Activated CD4-positive, CD25-positive, alpha-beta regulatory T cell treated with anti-CD3 and anti-CD28 coated beads, Interleukin-2, amount 50 U/mL, for 24 hours (primary cell): ENCODE results near the gene CIT.

Source experiments
- ATAC-seq, 2 donors: fragments of 150-1000 bp; cut with Tn5 transposase; one replicate each; pipeline ENCODE4 v1.10.0; 2021; ENCODE audit warnings: mild to moderate bottlenecking in 1 of 2, moderate library complexity in 1 of 2

CIT gene

DNA sequence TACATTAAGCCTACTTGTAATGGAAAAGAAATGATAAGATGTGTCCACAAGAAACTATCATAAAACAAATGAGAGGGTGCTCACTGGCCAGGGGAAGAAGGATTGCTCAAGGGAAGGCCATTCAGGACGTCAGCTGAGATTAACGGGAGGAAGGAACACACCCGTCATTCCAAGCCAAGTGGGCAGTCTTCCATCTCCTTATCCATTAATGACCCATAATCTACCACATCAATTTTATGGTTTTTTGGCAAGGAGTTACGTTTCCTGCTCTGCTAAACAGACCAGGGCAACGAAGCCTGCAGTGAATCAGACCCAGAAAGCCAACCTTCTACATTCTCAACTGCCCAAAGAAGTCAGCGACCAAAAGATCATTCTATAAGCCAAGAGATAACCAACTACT, 184.1 kb downstream of the CIT start:
- ATAC-seq, result no peak

DNA sequence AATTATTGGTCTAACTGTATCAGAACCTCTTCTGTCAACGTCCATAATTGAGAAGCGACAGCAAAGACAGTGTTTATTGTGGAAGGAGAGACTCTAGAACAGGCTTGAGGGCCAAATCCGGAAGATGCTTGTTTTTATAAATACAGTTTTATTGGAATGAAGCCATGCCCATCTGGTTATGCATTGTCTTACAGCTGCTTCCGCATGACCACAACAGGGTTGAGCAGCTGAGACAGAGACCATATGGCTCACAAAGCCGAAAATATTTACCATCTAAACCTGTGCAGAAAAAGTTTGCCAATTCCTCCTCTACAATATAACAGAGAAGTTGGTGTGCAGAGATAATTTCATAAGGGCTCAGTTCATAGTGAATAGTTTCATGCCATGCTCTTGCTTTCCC, 184.7 kb downstream of the CIT start:
- no peak for ATAC-seq

DNA sequence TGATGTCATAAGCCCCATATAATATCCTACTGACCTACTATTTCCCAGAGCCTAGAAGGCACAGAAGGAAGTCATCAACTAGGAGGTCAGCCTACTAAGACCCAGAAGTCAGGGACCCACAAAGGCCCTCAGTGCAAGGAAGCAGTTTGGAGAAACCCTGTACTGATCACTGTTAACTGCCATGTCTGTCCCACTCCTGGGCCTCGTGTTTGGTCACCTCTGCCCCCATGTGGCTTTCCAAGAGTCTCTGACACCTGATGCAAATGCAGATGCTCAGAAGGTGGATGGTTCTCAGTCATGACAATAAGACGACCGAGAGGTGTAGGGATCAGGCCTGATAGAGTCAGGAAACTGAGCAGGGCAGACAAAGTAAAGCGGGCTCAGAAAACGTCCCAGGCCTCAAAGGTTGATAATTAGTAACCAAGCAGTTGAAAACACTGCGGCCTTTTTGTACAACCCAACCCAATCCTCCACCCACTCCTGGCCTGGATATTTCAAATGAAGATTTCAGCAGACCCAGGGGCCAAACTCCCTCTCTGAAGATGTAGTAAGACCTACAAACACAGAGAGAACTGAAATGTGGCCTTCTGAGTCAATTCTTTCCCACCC, 185.8 kb downstream of the CIT start:
- no peak for ATAC-seq

DNA sequence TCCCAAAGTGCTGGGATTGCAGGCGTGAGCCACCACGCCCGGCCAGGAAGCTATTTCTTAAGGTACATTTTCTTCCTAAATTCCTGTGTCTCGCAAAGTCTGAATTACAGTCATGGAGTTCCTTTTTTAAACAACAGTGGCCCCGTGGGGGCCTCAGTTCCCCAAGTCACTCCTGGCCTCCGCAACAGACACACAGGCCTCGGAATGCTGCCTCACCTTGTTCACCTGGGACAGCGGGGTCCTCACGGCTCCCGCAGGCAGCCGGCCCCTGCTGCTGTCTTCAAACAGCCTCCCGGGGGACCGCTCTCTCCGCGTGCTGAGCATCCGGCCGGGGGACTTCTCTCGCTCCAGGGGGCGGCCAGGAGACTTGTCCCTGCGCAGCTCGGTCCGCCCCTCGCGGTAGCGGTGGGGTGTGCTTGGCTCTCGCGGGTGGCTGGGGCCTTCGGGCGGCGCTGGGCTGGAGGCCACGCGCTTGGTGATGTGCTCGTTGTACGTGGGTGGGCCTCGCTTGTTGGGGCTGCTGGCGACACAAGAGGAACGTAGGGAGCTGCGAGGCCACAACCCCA, 187.1 kb downstream of the CIT start:
- ATAC-seq, result no peak

- ATAC-seq, result no peak
These were observed 189.2 kb downstream of the CIT start for GRCh38 chr12:119687879-119688278.

DNA sequence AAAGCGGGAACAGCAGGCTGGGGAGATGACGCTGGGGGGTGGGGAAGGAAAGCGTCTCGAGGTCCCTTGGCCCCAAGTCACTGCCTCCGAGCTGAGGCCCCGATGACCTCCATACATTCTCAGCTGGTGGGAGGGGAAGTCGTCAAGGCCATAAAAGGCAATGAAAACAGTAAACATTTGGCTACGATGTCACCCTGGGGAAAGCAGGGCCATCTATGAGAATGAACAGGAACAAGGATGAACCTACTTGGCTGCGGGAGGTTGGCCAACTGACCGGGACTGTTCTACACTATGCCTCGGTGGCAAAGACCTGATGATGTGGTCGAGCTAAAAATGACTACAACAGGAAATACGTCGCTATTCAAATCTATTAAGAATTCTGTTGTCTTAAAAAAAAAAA, 189.7 kb downstream of the CIT start:
- ATAC-seq, result no peak

- no peak for ATAC-seq
These were observed 190.3 kb downstream of the CIT start for GRCh38 chr12:119686776-119687175.

- ATAC-seq, result no peak
These were observed 190.8 kb downstream of the CIT start for GRCh38 chr12:119686355-119686754.

- ATAC-seq, result no peak
These were observed 191.7 kb downstream of the CIT start for GRCh38 chr12:119685375-119685774.

- no peak for ATAC-seq
These were observed 192.3 kb downstream of the CIT start for GRCh38 chr12:119684711-119685369.

DNA sequence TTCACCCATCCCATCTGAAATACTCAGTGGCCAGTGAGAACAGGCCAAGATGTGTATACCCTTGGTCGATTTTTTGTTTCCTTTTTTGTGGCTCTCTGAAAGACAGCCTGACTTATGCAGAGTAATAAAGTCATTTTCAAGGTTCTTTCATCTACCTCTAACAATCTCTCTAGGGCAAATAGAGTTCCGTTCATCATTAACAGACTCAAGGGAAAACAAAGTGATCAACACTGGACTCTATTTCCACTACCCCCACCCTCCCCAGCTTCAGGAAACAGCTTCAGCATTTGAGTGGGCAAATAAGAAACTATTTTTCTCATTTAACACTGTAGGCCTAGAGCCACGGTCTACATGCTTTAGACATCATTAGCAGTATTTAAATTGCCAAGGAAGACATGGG, 193.3 kb downstream of the CIT start:
- ATAC-seq, result no peak

DNA sequence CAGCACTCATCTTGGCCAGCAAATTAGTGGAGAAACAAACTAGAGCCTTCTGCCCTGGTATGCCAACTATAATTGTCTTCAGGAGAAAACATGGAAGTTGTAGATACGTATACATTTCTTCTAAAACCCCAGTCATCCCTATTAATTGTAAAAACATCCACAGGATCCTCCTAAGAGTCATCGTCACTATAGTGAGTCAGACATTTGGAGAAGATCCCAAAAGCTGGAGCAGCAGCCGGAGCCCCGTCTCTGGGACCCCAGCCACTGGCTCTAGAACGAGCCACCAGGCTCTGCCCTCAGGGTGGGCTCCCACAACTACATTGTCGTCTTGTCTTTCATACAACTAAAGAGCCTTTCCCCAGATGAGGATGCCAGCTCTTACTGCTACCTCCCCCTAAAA, 193.7 kb downstream of the CIT start:
- ATAC-seq, result no peak

GRCh38 chr12:119682639-119683252, 194.4 kb downstream of the CIT start:
- peak; percentile 32 to 56 for ATAC-seq

DNA sequence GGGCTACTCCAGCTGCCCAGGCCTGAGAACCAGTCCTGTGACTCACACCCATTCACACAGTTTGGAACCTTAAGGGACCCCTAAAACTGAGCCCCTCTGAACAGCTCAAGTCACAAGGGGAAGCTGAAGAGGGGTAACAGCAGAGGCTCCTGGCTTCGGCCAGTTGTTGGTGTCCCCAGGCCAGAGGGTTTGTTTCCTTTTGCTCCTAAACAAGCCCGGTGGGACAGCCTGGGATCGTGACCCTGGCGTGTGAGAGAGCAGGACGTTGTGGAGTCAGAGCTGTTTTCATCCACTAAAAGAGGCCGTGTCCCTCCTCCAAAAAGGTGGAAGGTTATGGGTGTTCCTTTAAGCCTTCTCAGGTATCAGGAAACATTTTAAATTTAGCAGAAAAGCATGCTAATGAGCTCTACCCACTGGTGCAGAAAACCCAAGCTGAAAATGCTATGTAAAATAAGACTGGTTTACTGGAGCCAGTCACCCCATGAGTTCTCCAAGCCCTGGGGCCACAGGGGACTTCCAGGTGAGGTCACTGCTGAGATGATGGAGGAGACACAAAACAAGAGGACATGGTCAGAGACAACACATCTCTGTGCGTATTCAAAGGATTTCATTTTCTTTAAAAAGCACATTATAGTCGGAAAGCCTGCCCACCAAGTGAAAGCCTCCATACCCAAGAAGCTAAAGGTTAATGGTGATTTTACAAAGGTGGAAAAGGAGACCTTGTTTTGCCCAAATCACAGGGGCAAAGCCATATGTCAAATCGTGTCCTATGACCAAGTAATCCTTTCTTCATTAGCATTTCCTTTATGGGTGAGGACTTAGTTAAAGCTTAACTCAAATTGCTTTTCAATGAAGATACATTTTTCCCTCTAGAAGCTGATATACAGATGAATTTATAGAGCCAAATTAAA, 195.1 kb downstream of the CIT start:
- peak; percentile 41 to 58 for ATAC-seq

DNA sequence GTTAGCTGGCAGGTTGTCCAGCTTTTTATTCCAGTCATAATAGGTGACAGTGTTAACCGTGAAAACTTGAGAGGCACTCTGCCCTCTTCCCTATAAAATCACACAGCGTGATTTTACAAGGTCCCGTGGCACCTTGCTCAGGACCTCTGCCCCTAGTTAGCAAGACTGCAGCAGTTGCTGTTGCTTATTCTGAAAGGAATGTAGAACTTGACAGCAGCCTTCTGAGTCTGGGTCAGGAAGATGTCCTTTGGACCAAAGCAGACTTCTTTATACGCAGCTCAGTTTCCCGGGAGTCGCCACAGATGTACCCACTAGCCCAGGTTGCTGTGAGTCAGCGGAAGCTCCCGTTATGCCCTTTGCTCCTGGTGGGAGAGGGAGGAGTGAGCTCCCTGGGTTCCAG, 196.0 kb downstream of the CIT start:
- no peak for ATAC-seq

DNA sequence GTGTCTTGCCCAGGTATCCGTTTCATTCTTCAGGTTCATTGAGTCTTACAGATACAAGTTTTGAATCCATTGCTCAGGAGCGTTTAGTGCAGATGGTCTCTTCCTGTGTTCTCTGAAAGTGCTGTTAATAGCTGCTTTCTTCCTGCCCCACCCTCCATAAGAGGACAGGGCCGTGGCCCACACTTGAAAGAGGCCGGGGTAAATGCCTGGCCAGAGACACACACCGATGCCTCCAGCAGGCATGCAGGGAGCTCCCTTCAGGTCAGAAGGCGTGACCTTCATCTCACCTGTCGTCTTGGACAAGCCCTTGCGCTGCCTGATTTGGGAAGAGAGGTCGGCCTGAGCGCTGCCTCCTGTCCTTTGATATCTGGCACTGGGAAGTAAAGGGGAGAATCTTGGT, 197.6 kb downstream of the CIT start:
- ATAC-seq, result no peak

DNA sequence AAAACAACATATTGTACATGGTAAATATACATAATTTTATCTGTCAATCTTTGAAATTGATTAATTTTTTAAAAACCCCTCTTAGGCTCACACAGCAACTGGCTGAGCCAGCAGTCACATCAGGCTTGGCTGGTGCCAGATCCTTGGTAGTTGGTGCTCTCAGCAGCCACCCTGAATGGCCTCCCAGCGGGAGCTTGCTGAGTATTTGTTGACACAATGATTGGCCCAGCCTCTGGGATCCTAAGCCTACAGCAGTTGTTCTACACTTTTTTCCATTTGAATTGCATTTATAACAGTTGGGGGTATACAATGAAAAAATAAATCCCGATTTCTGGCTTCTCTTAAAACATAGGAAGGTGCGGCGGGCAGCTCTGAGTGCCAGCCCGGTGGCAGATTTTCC, 198.0 kb downstream of the CIT start:
- no peak for ATAC-seq

DNA sequence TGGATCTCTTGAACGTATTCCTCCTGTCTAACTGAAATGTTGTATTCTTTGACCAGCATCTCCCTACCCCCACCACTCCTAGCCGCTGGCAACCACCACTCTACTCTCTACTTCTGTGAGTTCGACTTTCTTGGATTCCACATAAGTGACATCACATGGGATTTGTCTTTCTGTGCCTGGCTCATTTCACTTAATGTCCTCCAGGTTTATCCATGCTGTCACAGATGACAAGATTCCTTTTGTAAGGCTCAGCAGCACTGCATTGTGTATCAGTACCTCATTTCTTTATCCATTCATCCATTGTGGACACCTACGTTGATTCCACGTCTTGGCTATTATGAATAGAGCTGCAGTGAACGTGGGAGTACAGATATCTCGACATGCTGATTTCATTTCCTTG, 198.7 kb downstream of the CIT start:
- no peak for ATAC-seq

- ATAC-seq, result no peak
These were observed 200.5 kb downstream of the CIT start for GRCh38 chr12:119676573-119676972.

DNA sequence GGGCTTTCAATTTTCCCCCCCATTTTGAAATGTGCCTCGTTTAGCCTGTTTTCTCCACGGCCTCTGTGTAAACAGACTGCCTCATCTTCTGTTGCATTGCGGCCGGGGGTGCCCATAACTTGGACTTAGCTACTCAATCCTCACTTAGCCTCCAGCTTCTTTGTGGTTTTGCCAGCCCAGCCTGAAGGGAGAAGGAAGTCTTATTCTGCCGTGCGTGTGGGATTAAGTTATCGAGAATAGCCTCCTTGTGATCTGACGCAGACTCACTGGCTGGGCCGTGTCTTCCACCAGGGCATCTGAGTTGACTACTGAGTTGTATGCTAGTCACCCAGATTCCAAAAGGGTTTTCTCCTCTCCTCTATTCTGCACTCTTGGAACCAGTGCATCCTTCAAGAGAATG, 201.1 kb downstream of the CIT start:
- no peak for ATAC-seq

- ATAC-seq, result no peak
These were observed 202.6 kb downstream of the CIT start for GRCh38 chr12:119674560-119674959.

DNA sequence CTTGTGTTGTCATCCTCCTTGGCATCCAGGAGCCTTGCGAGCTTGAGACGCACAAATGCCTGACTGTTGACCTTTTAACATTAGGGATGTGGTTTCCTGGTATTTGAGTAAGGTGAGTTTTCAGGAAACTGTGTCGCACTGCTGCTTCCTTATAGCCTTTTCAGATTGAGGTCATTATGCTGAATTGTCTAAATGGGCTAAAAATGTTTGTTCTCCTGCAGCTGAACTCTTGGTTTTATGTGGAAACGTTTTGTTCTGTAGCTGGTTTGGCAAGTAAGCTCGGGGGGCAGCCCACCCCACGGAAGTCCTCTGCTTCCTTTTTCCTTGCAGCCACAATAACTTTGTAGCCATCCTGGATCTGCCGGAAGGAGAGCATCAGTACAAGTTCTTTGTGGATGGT, 203.5 kb downstream of the CIT start:
- no peak for ATAC-seq

DNA sequence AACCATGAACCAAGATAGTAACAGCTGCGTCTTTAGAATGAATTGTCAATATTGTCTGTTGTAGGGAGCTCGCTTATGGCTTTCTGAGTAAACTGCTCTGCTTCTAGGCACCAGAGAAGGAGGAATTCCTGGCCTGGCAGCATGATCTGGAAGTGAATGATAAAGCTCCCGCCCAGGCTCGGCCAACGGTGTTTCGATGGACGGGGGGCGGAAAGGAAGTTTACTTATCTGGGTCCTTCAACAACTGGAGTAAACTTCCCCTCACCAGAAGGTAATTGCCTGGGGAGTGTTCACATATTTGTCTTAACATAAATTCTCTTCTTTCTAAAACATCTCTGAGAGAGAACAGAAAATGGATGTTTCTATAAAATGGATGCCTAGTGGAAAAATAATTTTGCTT, 204.9 kb downstream of the CIT start:
- ATAC-seq, result no peak
